DND-41 (cell line): ENCODE data around the gene CDC42SE2.

Experiments
- ATAC-seq: fragments of 200-7000 bp; cut with Tn5 transposase; 3 replicates; pipeline ENCODE4 v1.9.1; 2021; ENCODE audit warnings: low read depth; ENCODE audit not compliant: insufficient read depth
- DNase-seq: peaks from one replicate; pipeline ENCODE4 v3.0.0-alpha.2; 2020
- H2AFZ ChIP-seq: 2 replicates; pipeline ENCODE4 v1.6.0; 2012; ENCODE audit warnings: low read depth, low read length
- H3K27ac ChIP-seq: 2 replicates; pipeline ENCODE4 v1.5.1; 2012; ENCODE audit warnings: low read length, inconsistent platforms
- H3K27me3 ChIP-seq: fragments of 200-600 bp; sonication (generic); 2 replicates; pipeline ENCODE4 v1.6.0; 2012; ENCODE audit warnings: low read length, mild to moderate bottlenecking, inconsistent platforms; ENCODE audit not compliant: insufficient read depth, poor library complexity
- H3K36me3 ChIP-seq: 2 replicates; pipeline ENCODE4 v1.5.1; 2012; ENCODE audit warnings: low read length, inconsistent platforms; ENCODE audit not compliant: insufficient read depth
- H3K4me1 ChIP-seq: 2 replicates; pipeline ENCODE4 v1.5.1; 2012; ENCODE audit warnings: mild to moderate bottlenecking, low read length; ENCODE audit not compliant: insufficient read depth
- H3K4me2 ChIP-seq: 2 replicates; pipeline ENCODE4 v1.6.0; 2012; ENCODE audit warnings: mild to moderate bottlenecking, moderate library complexity, low read length, inconsistent platforms; ENCODE audit not compliant: insufficient read depth
- H3K4me3 ChIP-seq, 2 experiments: fragments of 200-600 bp in 1 of 2; shearing (Covaris generic) in 1 of 2; 2 replicates each; pipeline ENCODE4 v1.5.1; 2012 to 2016; ENCODE audit warnings: inconsistent platforms in 2 of 2, low read length in 2 of 2, mild to moderate bottlenecking in 2 of 2, low read depth in 1 of 2, moderate library complexity in 1 of 2
- H3K79me2 ChIP-seq: 2 replicates; pipeline ENCODE4 v1.6.0; 2012; ENCODE audit warnings: low read length, inconsistent platforms; ENCODE audit not compliant: insufficient read depth
- H3K9ac ChIP-seq: 2 replicates; pipeline ENCODE4 v1.6.0; 2012; ENCODE audit warnings: low read depth, mild to moderate bottlenecking, inconsistent platforms, low read length, moderate library complexity
- H3K9me3 ChIP-seq: 2 replicates; pipeline ENCODE4 v1.5.1; 2012; ENCODE audit warnings: low read length, moderate library complexity, mild to moderate bottlenecking, inconsistent platforms; ENCODE audit not compliant: insufficient read depth, severe bottlenecking
- H4K20me1 ChIP-seq: 2 replicates; pipeline ENCODE4 v1.6.0; 2012; ENCODE audit warnings: low read length; ENCODE audit not compliant: insufficient read depth
- EZH2 ChIP-seq: IDR thresholded peaks from 3 replicates; pipeline ENCODE4 v1.6.1; 2012; ENCODE audit warnings: borderline replicate concordance, low read depth, mild to moderate bottlenecking, moderate library complexity, low read length, inconsistent platforms; ENCODE audit not compliant: severe bottlenecking
- TF ChIP-seq, protein P1 (sequence below): IDR thresholded peaks from 2 replicates; pipeline ENCODE4 v1.5.1; 2012; ENCODE audit warnings: borderline replicate concordance, low read length, moderate library complexity, mild to moderate bottlenecking; ENCODE audit not compliant: poor library complexity, severe bottlenecking; ENCODE audit errors: extremely low read depth

The CDC42SE2 gene

GRCh38 chr5:131218392-131218791 lies 45.5 kb upstream of the CDC42SE2 start:
- Histone ChIP-seq H3K4me1 (peaks cover 9% of the 10 kb centered on the region), H4K20me1 (no peaks in the 10 kb centered on the region), H3K4me3 (no peak overlapping the region), H3K9me3 (no peaks in the 10 kb centered on the region), H3K79me2 (no peaks in the 10 kb centered on the region), H3K27ac (no peak overlapping the region), H3K36me3 (no peaks in the 10 kb centered on the region), H2AFZ (no peak overlapping the region), H3K27me3 (no peaks in the 10 kb centered on the region), H3K9ac (no peak overlapping the region), H3K4me2 (no peak overlapping the region)
- DNase-seq, result no peak
- no peak for ATAC-seq
- TF ChIP-seq, protein P1, sequence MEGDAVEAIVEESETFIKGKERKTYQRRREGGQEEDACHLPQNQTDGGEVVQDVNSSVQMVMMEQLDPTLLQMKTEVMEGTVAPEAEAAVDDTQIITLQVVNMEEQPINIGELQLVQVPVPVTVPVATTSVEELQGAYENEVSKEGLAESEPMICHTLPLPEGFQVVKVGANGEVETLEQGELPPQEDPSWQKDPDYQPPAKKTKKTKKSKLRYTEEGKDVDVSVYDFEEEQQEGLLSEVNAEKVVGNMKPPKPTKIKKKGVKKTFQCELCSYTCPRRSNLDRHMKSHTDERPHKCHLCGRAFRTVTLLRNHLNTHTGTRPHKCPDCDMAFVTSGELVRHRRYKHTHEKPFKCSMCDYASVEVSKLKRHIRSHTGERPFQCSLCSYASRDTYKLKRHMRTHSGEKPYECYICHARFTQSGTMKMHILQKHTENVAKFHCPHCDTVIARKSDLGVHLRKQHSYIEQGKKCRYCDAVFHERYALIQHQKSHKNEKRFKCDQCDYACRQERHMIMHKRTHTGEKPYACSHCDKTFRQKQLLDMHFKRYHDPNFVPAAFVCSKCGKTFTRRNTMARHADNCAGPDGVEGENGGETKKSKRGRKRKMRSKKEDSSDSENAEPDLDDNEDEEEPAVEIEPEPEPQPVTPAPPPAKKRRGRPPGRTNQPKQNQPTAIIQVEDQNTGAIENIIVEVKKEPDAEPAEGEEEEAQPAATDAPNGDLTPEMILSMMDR, result no peak
- no peak for TF ChIP-seq EZH2

- TF ChIP-seq, protein P1, result no peak
- no peak for TF ChIP-seq EZH2
- no peak overlapping the region for H3K9ac ChIP-seq
- DNase-seq, result no peak
- no peaks in the 10 kb centered on the region for H3K36me3 ChIP-seq
- H3K27ac ChIP-seq, result no peak overlapping the region
- ATAC-seq, result no peak
- no peak overlapping the region for H3K4me2 ChIP-seq
- H3K4me3 ChIP-seq, result no peak overlapping the region
- H3K4me1 ChIP-seq, result no peaks in the 10 kb centered on the region; the same call in 1 of the 2 replicates
- no peaks in the 10 kb centered on the region for H4K20me1 ChIP-seq
- no peaks in the 10 kb centered on the region for H3K9me3 ChIP-seq
- no peak overlapping the region for H2AFZ ChIP-seq
- no peaks in the 10 kb centered on the region for H3K79me2 ChIP-seq
- no peaks in the 10 kb centered on the region for H3K27me3 ChIP-seq
Measured at GRCh38 chr5:131220566-131220965, 43.3 kb upstream of the CDC42SE2 start.

DNA sequence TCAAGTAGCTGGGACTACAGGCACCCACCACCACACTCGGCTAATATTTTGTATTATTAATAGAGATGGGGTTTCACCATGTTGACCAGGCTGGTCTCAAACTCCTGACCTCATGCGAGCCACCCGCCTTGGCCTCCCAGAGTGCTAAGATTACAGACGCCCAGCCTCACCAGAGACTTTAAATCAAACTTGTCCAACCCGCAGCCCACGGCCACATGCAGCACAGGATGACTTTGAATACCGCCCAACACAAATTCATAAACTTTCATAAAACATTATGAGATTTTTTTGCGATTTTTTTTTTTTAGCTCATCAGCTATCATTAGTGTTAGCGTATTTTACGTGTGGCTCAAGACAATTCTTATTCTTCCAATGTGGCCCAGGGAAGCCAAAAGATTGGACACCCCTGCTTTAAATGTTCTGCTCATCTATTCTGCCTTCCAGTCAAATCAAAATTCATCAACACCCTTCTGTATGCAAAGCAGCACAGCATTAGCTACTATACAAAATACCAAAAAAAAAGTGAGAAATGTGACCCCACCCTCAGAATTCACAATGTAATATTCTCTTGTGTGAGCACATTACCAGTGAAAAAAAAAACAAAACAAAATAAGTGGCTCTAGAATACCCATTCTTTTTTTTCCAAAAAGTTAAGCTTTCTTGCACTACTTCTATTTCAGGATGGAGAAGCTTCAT lies 42.7 kb upstream of the CDC42SE2 start:
- H3K9ac ChIP-seq, result no peak overlapping the region
- H2AFZ ChIP-seq, result no peak overlapping the region
- no peaks in the 10 kb centered on the region for H4K20me1 ChIP-seq
- H3K79me2 ChIP-seq, result no peaks in the 10 kb centered on the region
- H3K4me1 ChIP-seq, result no peaks in the 10 kb centered on the region; the same call in 1 of the 2 replicates
- no peak overlapping the region for H3K27ac ChIP-seq
- H3K9me3 ChIP-seq, result no peaks in the 10 kb centered on the region
- no peaks in the 10 kb centered on the region for H3K36me3 ChIP-seq
- ATAC-seq, result no peak
- no peaks in the 10 kb centered on the region for H3K27me3 ChIP-seq
- H3K4me3 ChIP-seq, result no peak overlapping the region
- no peak for DNase-seq
- TF ChIP-seq EZH2, result no peak
- TF ChIP-seq, protein P1, result no peak
- no peak overlapping the region for H3K4me2 ChIP-seq
